HCT116 (cell line): ENCODE measurements around the gene GSG1L.

Source experiments
- CTCF ChIP-seq, 3 experiments: fragments of 200-600 bp in 1 of 3; sonication (generic) in 1 of 3; IDR thresholded peaks in 2 of 3; conservative IDR thresholded peaks in 1 of 3; 2 replicates each; pipeline ENCODE4 v1.5.1; 2012 to 2017; ENCODE audit warnings: low read depth in 2 of 3, low read length in 2 of 3, antibody characterized with exemption in 1 of 3, borderline replicate concordance in 1 of 3, control low read depth in 1 of 3, mild to moderate bottlenecking in 1 of 3, mixed read lengths in 1 of 3, mixed run types in 1 of 3, moderate library complexity in 1 of 3; ENCODE audit not compliant: insufficient read depth in 1 of 3
- EGR1 ChIP-seq: IDR thresholded peaks from 2 replicates; pipeline ENCODE4 v1.6.1; 2012; ENCODE audit warnings: low read depth
- EZH2 ChIP-seq: fragments of 200-600 bp; sonication (generic); IDR thresholded peaks from 2 replicates; pipeline ENCODE4 v1.6.1; 2017; ENCODE audit warnings: antibody characterized with exemption, mixed run types
- JUND ChIP-seq: IDR thresholded peaks from 2 replicates; pipeline ENCODE4 v1.6.1; 2012
- MAX ChIP-seq: IDR thresholded peaks from 2 replicates; pipeline ENCODE4 v1.6.1; 2012
- POLR2A ChIP-seq: IDR thresholded peaks from 2 replicates; pipeline ENCODE4 v1.7.0; 2011; ENCODE audit warnings: borderline replicate concordance; ENCODE audit not compliant: insufficient read depth, insufficient read length; ENCODE audit errors: extremely low read depth
- POLR2AphosphoS5 ChIP-seq: IDR thresholded peaks from 2 replicates; pipeline ENCODE4 v1.6.1; 2011; ENCODE audit warnings: mild to moderate bottlenecking, low read depth, low read length, moderate library complexity
- SP1 ChIP-seq: IDR thresholded peaks from 2 replicates; pipeline ENCODE4 v1.6.1; 2012; ENCODE audit warnings: low read depth
- YY1 ChIP-seq: IDR thresholded peaks from 2 replicates; pipeline ENCODE4 v1.6.1; 2011; ENCODE audit warnings: low read length, low read depth, moderate library complexity, mild to moderate bottlenecking; ENCODE audit not compliant: insufficient replicate concordance; ENCODE audit errors: extremely low read depth
- ZBTB33 ChIP-seq: IDR thresholded peaks from 2 replicates; pipeline ENCODE4 v1.6.1; 2011; ENCODE audit warnings: mild to moderate bottlenecking, low read length, moderate library complexity; ENCODE audit not compliant: insufficient replicate concordance; ENCODE audit errors: extremely low read depth
- ZFX ChIP-seq: fragments of 450-650 bp; IDR thresholded peaks from 2 replicates; pipeline ENCODE4 v1.6.1; 2017

- TF ChIP-seq ZFX (no peak), CTCF (IDR thresholded peaks at IDR 0.05 in 2 of 3, conservative IDR thresholded peaks at IDR 0.05 in 1 of 3; ENCODE audit: borderline replicate concordance in 1 of 3, insufficient read depth in 1 of 3, low read depth in 2 of 3, low read length in 2 of 3) (no peak), JUND (no peak), MAX (no peak), POLR2AphosphoS5 (no peak), ZBTB33 (no peak), POLR2A (no peak), YY1 (no peak), EZH2 (no peak), EGR1 (no peak), SP1 (no peak)
These were observed 24.0 kb downstream of the GSG1L start for GRCh38 chr16:28039493-28039892.
